GM18907 (cell line): ENCODE results near the gene OMP.
"Not testable (repeated sequence)": the region's sequence is repeated elsewhere in the genome, so short reads cannot be mapped to it uniquely, and the experiment has no call there.

Source experiments
- ATAC-seq: cut with Tn5 transposase; IDR thresholded peaks from one replicate; pipeline ENCODE4 v1.9.1; 2021; ENCODE audit warnings: mild to moderate bottlenecking, moderate library complexity; ENCODE audit not compliant: unreplicated experiment

OMP gene

GRCh38 chr11:77085652-77086051, 17.0 kb upstream of the OMP start:
- ATAC-seq: no peak

GRCh38 chr11:77086521-77087472, 15.8 kb upstream of the OMP start:
- ATAC-seq: no peak

GRCh38 chr11:77087723-77088225, 14.9 kb upstream of the OMP start:
- ATAC-seq: no peak

GRCh38 chr11:77088236-77089003, 14.2 kb upstream of the OMP start:
- ATAC-seq: no peak

DNA sequence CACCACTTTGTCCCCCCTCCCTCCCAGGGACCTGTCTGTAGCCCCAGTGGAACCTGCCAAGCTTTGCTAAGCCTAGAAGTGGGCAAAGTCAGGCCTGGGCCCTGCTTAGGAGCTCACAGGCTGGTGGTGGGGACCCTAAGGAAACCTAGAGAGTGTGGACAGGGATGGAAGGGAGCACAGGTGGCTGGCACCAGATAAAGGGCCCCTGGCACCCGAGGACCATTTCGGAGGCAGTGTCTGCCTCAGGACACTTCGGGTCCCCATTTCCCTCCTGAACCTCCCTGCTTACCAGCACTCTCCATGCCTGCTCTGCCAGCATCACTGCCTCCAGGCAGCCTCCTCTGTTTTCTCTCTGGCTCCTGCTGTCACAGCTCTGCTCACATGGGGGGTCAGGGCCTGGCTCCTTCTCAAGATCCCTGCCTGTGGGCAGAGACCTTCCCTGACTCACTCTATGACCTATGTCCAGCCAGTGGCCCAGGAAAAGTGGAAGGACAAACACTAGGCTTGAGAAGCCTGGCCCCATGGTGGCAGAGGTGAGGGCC, 13.6 kb upstream of the OMP start:
- no peak for ATAC-seq

DNA sequence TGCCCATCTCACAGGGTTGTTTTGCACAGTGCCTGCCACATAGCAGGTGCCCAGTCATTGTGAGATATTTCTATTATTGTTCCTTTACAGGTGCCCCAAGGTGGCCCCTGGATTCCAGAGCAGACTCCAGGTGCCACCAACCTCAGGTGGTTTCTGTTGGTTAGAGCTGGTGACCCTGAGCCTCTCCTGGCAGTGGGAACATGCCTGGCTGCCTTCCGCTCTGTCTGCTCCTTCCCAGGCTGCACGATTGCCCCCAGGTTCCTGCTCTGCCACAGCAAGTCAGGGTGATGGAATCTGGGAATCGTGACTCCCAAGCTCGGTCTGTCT, 12.6 kb upstream of the OMP start:
- no peak for ATAC-seq

DNA sequence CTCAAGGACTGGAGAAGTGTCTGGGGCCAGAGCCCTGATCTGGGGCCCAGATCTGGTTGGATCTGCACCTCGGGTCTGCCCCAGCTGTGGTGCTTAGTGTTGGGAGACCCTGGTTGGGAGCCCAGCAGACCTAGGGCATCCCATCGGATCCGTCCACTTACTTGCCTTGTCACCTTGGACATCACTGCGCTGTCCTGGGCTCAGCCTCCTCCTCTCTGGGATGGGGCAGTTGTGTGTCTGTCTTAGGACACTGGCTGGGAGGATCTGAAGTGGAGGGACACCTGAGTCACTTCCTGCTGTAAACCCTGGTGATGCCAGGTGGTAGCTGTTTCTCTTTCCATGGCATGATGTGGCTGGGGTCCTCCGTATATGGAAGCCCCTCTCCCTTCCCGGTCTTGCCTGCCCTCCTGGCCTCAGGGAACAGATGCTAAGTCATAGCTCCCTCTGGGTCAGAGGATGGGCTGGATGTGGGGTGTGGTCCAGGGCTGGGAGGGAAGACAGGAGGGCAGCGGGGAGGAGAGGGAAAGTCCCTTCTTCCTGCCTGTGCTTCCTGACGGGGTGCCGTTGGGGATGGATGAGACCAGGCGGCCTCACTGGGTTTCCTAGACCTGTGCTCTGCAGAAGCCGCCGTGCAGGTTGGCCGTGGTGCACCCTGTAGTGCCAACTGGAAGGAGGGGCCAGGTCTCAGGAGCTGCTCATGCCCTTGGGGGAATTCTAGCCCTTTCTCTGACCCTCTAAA, 12.1 kb upstream of the OMP start:
- no peak for ATAC-seq

- peak; percentile 78 for ATAC-seq
Measured at GRCh38 chr11:77091146-77091940, 11.3 kb upstream of the OMP start.

- no peak for ATAC-seq
Measured at GRCh38 chr11:77092382-77092781, 10.3 kb upstream of the OMP start.

GRCh38 chr11:77093056-77093891, 9.4 kb upstream of the OMP start:
- no peak for ATAC-seq

DNA sequence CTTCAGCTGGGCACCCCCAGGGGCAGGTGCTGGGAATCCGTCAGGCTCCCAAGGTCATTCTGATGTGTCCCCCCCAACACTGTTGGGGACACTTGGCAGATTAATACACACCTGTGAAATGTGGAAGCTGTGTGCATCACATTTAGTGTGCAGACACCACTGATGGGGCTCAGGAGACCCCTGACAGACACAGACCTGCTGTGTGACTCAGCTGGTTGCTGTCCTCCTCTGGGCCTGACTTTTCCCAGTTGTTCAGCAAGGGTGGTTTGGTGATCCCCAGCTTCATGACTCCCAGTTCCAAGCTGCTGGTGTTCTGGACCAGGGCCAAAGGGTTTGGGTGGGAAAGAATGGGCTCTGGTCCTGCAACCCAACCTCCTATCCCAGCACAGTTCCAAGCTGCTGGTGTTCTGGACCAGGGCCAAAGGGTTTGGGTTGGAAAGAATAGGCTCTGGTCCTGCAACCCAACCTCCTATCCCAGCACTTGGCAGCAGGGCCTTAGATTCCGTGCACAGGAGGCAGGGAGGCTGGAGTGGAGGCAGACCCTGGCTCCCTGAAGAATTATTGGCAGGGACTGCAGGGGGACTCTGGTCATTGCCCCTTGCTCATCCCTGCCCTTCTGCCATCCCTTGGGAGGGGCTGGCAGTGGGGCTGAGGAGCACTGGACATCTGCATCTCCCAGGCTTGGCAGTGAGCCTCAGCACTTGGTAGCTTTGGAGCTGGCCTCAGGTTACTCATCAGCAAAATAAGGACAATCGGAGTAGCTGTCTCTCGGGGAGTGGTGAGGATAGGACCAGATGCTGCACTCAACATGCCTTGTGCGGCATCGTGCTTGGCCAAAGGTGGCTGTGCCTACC, 8.4 kb upstream of the OMP start:
- no peak for ATAC-seq

- no peak for ATAC-seq
Measured at GRCh38 chr11:77094841-77095365, 7.7 kb upstream of the OMP start.

DNA sequence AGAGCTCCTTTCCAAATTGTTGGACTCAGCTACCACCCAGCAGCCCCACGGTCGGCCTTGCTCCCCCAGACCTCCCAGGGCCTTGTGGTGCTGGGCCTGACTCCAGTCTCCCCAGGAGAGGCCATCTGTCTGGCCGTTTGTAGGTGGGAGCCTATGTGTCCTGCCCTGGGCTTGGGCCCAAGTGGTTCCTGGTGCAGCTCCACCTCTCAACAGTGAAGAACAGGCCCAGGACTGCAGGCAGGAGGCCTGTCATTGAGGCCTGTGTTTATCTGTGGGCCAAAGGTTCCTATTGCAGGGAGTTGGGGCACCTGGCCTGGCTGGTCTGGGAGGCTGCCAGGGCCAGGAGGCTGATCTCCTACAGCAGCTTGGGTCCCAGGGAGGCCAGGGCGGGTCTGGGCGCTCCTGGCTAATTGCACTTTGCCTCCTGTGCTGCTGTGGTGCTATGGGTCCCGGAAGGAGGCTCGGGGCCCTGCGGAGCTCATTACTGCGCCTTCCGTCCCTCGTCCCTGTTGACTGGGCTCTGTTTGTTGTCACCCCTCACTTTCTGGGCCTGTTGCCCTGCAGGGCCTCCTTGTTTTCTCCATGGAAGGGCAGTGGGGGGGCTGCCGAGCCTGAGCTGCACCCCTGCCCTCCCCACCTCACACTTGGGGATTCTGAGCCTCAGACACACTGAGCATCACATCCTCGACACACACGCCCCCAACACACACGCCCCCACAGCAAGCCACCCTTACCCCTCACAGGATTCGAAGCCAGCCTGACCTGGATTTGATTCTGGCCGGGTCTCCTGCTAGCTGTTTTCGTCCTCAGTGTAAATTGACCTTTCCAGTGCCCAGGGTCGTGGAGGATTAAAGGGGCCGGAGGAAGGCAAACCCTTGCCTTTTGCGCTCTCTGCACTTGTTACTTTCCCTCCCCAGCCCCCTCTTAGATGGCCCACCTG, 6.8 kb upstream of the OMP start:
- ATAC-seq: no peak

DNA sequence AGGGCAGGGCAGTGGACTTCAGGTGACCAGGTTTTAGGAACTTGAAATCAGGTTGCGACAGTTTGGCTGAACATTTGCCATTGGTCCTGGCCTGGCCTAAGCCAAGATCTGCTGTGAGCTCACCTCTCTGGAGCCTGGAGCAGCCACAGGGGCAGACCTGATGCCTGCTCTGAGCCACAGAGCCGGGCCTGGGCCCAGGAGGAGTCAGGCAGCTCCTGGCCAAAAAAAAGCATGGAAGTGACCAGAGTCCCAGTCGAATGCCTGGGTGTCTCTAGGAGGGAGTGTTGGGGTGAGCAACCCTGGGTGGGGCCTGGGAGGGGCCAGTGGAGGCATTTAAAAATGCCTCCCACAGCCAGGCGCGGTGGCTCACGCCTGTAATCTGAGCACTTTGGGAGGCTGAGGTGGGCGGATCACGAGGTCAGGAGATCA, 6.0 kb upstream of the OMP start:
- no peak for ATAC-seq

DNA sequence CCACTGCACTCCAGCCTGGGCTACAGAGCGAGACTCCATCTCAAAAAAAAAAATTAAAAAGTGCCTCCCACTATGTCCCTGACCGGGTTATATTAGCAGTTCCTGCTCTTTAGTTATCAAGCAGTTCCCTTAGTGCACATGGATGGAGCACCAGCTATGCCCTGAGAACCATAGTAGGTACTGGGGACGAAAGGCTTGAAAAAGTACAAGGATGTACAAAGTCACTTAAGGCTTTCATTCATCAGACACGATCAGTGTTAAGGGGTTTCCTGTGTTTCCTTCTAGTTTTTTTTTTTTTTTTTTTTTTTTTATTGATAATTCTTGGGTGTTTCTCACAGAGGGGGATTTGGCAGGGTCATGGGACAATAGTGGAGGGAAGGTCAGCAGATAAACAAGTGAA, 5.5 kb upstream of the OMP start:
- not testable (repeated sequence) for ATAC-seq

DNA sequence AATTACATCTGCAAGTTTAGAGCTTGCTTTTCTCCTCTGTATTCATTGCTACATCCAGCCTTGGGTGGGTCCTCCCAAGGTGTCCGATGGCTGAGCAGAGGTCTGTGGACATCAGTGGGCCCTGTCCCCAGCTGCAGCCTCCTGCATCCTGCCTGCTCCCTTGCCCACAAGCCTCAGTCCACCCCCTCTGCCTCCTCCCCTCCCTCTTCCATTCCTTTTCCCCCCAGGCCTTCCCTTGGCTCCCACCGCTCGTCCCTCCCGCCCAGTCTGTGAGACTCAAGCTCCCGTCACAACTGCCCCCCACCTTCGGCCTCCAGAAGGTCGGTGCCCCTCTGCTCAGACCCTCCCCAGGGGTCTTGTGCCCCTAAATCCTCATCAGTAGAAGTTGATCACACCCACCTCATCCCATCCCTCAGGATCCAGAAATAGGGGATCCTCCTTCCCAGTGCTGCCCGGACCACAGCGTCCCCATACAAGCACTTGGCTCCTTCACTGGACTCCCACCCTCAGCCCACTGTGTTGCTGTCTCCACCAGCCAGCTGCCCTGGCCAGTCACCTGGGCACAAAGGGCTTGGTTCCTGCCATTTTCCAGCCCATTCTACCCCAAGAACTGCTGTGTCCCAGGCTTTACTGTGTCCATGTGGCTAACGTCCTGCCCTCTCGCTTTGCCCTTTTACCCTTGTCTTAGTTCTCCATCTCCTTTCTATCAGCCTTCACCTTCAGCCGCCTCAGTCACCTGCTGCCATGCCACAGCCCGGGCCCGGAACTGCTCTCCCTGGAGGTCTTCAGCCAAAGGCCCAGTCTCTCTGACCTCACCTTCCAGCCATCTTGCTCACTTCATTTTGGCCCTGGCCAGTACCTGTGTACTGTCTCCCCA, 2.2 kb upstream of the OMP start:
- no peak for ATAC-seq
